Measurements from ENCODE around the gene HTR2A. TPM values are rescaled to one million over a fixed set of nuclear protein-coding genes. Genes with fewer than 3 reads are reported as not detected.

HTR2A gene
- polyA plus RNA-seq (not detected in 3 replicates), polyA minus RNA-seq (not detected in 3 replicates)
- not detected for polyA plus RNA-seq (2011; ENCODE audit: low read depth)
- not detected in 2 replicates for polyA plus RNA-seq (2011; cell fraction: cytosol; rRNA removed)
- not detected in 2 replicates for polyA plus RNA-seq (2011; cell fraction: nucleus; rRNA removed)
- not detected in 2 replicates for polyA plus RNA-seq (2012; ENCODE audit: low replicate concordance)
- not detected for polyA minus RNA-seq (2011; cell fraction: cytosol; rRNA and poly(A)+ RNA removed)
- not detected in 2 replicates for polyA minus RNA-seq (2011; cell fraction: nucleus; rRNA and poly(A)+ RNA removed)

DNA sequence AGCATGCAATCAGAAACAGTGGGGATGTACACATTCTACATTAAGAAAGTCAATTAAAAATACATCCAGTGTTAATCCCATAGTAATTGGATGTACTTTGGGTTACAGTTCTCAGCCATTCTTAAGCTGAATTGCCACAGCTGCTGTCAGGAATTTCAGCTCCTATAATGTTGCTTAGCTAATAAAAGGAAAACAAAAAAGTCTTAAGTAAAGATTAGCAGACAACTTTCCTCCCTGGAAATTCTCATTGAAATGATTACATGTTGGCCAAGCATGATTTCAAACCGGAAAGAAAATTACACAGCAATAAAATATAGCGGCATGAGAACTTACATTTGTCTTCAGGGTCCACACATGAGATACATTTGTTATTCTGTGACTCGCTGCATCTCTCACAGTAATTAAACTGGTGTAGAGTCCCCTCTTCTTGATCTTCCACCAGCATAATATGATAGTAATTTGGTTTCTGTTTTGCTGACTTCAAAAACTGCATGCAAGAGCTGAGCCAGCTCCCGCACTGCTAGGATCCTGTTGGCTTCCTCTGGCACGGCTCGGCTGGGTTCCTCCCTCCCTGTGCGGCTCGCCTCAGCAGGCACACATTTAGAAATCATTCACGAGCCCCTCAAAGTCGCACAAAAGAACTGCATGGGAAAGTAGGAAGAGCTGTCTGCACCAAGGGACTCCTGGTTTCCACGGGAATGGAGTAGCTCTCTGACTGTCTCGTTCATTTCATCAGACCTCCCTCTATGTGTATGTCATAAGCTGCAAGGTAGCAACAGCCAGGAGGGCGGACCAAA, at the start of gene HTR2A:
TSS of gene HTR2A (minus strand) at position 713 of the 797 bp plus-strand sequence. CDS start 1,147 bp downstream, outside the sequence.
- DNase-seq (ENCODE audit: low read depth, low spot score), result no peak
- H2AFZ ChIP-seq (ENCODE audit: control insufficient read depth, low read length), result peak within 1 kb of the TSS; percentile 56
- dilution Hi-C loops (cut with MboI; ENCODE audit: extremely low pct_ligation_motif_present, low sequenced_read_pairs), result no loop called here
- H3K4me3 ChIP-seq (ENCODE audit: control insufficient read depth in 2 of 3, extremely low read depth in 1 of 3, insufficient read depth in 2 of 3, low read depth in 1 of 3, low read length in 3 of 3), result peak within 1 kb of the TSS in 1 of 3 experiments; percentile 29
- H4K20me1 ChIP-seq (ENCODE audit: control insufficient read depth, extremely low read depth, insufficient read depth, low read length), result no peaks in the 10 kb centered on the region
- H3K4me2 ChIP-seq (ENCODE audit: control insufficient read depth, extremely low read depth, insufficient read depth, low read depth, low read length), result peak within 1 kb of the TSS; percentile 65
- H3K9me3 ChIP-seq (ENCODE audit: control insufficient read depth, low read depth, low read length), result no peaks in the 10 kb centered on the region
- no peaks in the 10 kb centered on the region for H3K9me1 ChIP-seq (ENCODE audit: control insufficient read depth, extremely low read depth, insufficient read depth, low read length)
- no peaks in the 10 kb centered on the region for H3K36me3 ChIP-seq (ENCODE audit: control insufficient read depth in 2 of 2, extremely low read depth in 1 of 2, insufficient read depth in 2 of 2, low read length in 2 of 2)
- no peak within 1 kb of the TSS for H3K9ac ChIP-seq (ENCODE audit: control insufficient read depth, extremely low read depth, insufficient read depth, low read length)
- no peak for FAIRE-seq
- peaks cover 3% of the 10 kb centered on the region for H3K4me1 ChIP-seq (ENCODE audit: control insufficient read depth, extremely low read depth, insufficient read depth, low read length)
- H3K27ac ChIP-seq (ENCODE audit: control insufficient read depth, insufficient read depth, low read length), result no peak within 1 kb of the TSS
- TF ChIP-seq, protein P1, sequence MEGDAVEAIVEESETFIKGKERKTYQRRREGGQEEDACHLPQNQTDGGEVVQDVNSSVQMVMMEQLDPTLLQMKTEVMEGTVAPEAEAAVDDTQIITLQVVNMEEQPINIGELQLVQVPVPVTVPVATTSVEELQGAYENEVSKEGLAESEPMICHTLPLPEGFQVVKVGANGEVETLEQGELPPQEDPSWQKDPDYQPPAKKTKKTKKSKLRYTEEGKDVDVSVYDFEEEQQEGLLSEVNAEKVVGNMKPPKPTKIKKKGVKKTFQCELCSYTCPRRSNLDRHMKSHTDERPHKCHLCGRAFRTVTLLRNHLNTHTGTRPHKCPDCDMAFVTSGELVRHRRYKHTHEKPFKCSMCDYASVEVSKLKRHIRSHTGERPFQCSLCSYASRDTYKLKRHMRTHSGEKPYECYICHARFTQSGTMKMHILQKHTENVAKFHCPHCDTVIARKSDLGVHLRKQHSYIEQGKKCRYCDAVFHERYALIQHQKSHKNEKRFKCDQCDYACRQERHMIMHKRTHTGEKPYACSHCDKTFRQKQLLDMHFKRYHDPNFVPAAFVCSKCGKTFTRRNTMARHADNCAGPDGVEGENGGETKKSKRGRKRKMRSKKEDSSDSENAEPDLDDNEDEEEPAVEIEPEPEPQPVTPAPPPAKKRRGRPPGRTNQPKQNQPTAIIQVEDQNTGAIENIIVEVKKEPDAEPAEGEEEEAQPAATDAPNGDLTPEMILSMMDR (optimal IDR thresholded peaks at IDR 0.05 in 1 of 3, IDR thresholded peaks at IDR 0.05 in 1 of 3, conservative IDR thresholded peaks at IDR 0.05 in 1 of 3; ENCODE audit: extremely low read depth in 1 of 3, insufficient read depth in 2 of 3, low read length in 3 of 3), result no peak
- TF ChIP-seq EZH2 (IDR thresholded peaks at IDR 0.05; ENCODE audit: low read length), result peak; percentile 49
- H3K27me3 ChIP-seq (ENCODE audit: control insufficient read depth, extremely low read depth, insufficient read depth, low read length), result peaks cover 49% of the 10 kb centered on the region
- no peaks in the 10 kb centered on the region for H3K79me2 ChIP-seq (ENCODE audit: control insufficient read depth, insufficient read depth, low read length)

DNA sequence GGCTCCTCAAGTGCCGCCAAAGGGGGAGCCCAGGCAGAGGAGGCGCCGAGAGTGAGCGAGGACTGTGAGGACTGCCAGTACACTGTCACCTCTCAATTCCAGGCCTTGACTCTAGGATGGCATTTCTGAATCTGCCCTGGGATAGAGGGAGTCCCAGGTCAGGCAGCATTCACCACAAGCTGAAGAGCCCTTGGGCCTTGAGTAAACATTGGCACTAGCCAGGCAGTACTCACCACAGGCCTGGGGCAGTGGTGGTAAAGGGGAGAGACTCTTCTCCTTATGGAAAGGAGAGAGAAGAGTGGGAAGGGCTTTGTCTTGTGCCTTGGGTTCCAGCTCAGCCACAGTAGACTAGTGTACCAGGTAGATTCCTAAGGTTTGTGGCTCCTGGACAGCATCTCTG, 39.7 kb upstream of the HTR2A start:
- H3K4me1 ChIP-seq (ENCODE audit: control insufficient read depth, extremely low read depth, insufficient read depth, low read length), result no peaks in the 10 kb centered on the region
- H4K20me1 ChIP-seq (ENCODE audit: control insufficient read depth, extremely low read depth, insufficient read depth, low read length), result no peaks in the 10 kb centered on the region
- FAIRE-seq (no peak), DNase-seq (ENCODE audit: low read depth, low spot score) (no peak)
- H3K9me1 ChIP-seq (ENCODE audit: control insufficient read depth, extremely low read depth, insufficient read depth, low read length), result no peaks in the 10 kb centered on the region
- no peak overlapping the region for H3K4me3 ChIP-seq (ENCODE audit: control insufficient read depth in 2 of 3, extremely low read depth in 1 of 3, insufficient read depth in 2 of 3, low read depth in 1 of 3, low read length in 3 of 3)
- H3K79me2 ChIP-seq (ENCODE audit: control insufficient read depth, insufficient read depth, low read length), result no peaks in the 10 kb centered on the region
- no peaks in the 10 kb centered on the region for H3K36me3 ChIP-seq (ENCODE audit: control insufficient read depth in 2 of 2, extremely low read depth in 1 of 2, insufficient read depth in 2 of 2, low read length in 2 of 2)
- dilution Hi-C loops (cut with MboI; ENCODE audit: extremely low pct_ligation_motif_present, low sequenced_read_pairs), result no loop called here
- H3K9ac ChIP-seq (ENCODE audit: control insufficient read depth, extremely low read depth, insufficient read depth, low read length), result no peak overlapping the region
- no peak overlapping the region for H3K27ac ChIP-seq (ENCODE audit: control insufficient read depth, insufficient read depth, low read length)
- H2AFZ ChIP-seq (ENCODE audit: control insufficient read depth, low read length), result no peak overlapping the region
- H3K27me3 ChIP-seq (ENCODE audit: control insufficient read depth, extremely low read depth, insufficient read depth, low read length), result no peaks in the 10 kb centered on the region
- H3K9me3 ChIP-seq (ENCODE audit: control insufficient read depth, low read depth, low read length), result no peaks in the 10 kb centered on the region
- H3K4me2 ChIP-seq (ENCODE audit: control insufficient read depth, extremely low read depth, insufficient read depth, low read depth, low read length), result no peak overlapping the region
- TF ChIP-seq, protein P1 (optimal IDR thresholded peaks at IDR 0.05 in 1 of 3, IDR thresholded peaks at IDR 0.05 in 1 of 3, conservative IDR thresholded peaks at IDR 0.05 in 1 of 3; ENCODE audit: extremely low read depth in 1 of 3, insufficient read depth in 2 of 3, low read length in 3 of 3), result no peak
- TF ChIP-seq EZH2 (IDR thresholded peaks at IDR 0.05; ENCODE audit: low read length), result no peak
